ENCODE measurements around the gene RCL1. TPM values are rescaled to one million over a fixed set of nuclear protein-coding genes. Genes with fewer than 3 reads are reported as not detected.

The RCL1 gene
- total and polyA plus RNA-seq, 2 of the 13 experiments (the other 11 are each of a cell fraction or from before 2014, with no cell fraction given), result 22.3 to 31.6 TPM

GRCh38 chr9:4865681-4866080, 72.9 kb downstream of the RCL1 start:
- POLR2A ChIA-PET, result no interaction called here
- no peak for ATAC-seq

More at GRCh38 chr9:4865681-4866080, 72.9 kb downstream of the RCL1 start:
- FAIRE-seq (no peak), DNase-seq (ENCODE audit: low spot score) (no peak)
- Histone ChIP-seq H3K9me3 (ENCODE audit: low read length) (no peaks in the 10 kb centered on the region), H2AFZ (ENCODE audit: low read length) (no peak overlapping the region), H3K4me2 (ENCODE audit: low read depth, low read length) (no peak overlapping the region), H3K4me3 (replicated peaks in 1 of 3; ENCODE audit: insufficient read depth in 1 of 3, low read depth in 2 of 3, low read length in 3 of 3) (no peak overlapping the region), H3K27me3 (ENCODE audit: control insufficient read depth in 1 of 2, insufficient read depth in 2 of 2, low read length in 2 of 2) (no peaks in the 10 kb centered on the region), H3K9ac (ENCODE audit: insufficient read depth, low read depth, low read length) (no peak overlapping the region), H3K79me2 (ENCODE audit: insufficient read depth, low read length) (no peaks in the 10 kb centered on the region), H3K36me3 (replicated peaks in 1 of 2; ENCODE audit: control insufficient read depth in 1 of 2, insufficient read depth in 2 of 2, low read length in 2 of 2) (peaks cover 0 to 9% of the 10 kb centered on the region in 2 experiments; a peak in 1 of 5 replicates), H3K27ac (ENCODE audit: extremely low read length, insufficient read depth, low read length) (no peak overlapping the region), H3K4me1 (ENCODE audit: insufficient read depth, low read length) (peaks cover 24% of the 10 kb centered on the region), H4K20me1 (ENCODE audit: insufficient read depth, low read length) (no peaks in the 10 kb centered on the region)
- BruUV-seq (replicated peaks), result no TSS peak
- CTCF ChIA-PET (ENCODE audit: low intra/inter-chr PET ratio, low total read pairs), result no interaction called here
- TF ChIP-seq MXD3 (CRISPR knock-in tag; IDR thresholded peaks at IDR 0.05) (no peak), MED8 (CRISPR knock-in tag; IDR thresholded peaks at IDR 0.05; ENCODE audit: insufficient replicate concordance) (no peak), NFIB (CRISPR knock-in tag; IDR thresholded peaks at IDR 0.05; ENCODE audit: borderline replicate concordance) (no peak), ATF6 (CRISPR knock-in tag; conservative IDR thresholded peaks at IDR 0.05) (no peak), ZNF33A (CRISPR knock-in tag; IDR thresholded peaks at IDR 0.05; ENCODE audit: borderline replicate concordance) (no peak), ZNF775 (CRISPR knock-in tag; IDR thresholded peaks at IDR 0.05; ENCODE audit: borderline replicate concordance) (no peak), ZNF770 (CRISPR knock-in tag; IDR thresholded peaks at IDR 0.05) (no peak)
- in situ Hi-C loops (cut with HindIII; ENCODE audit: extremely low pct_ligation_motif_present, low pct_unique_long_range_greater_than_20kb), result no loop called here
- intact Hi-C loops (cut with micrococcal nuclease; ENCODE audit: unreplicated experiment), result no loop called here
- WGBS (ENCODE audit: low lambda C conversion rate), result 96% methylated on average over 7 of the region's 7 CpGs

Measured in HepG2 (cell line).